Spinal cord (tissue), 10 donors: ENCODE data around the gene NABP1. TPM values are rescaled to one million over a fixed set of nuclear protein-coding genes. Genes with fewer than 3 reads are reported as not detected.
"Not testable (repeated sequence)": the region's sequence is repeated elsewhere in the genome, so short reads cannot be mapped to it uniquely, and the experiment has no call there.

Experiments
- DNase-seq, 6 donors: peaks; one replicate each; pipeline versions ENCODE4 v3.0.0 to v3.0.0-alpha.2; 2013 to 2015; ENCODE audit warnings: low spot score in 6 of 6, low read depth in 4 of 6
- H3K27ac ChIP-seq: one replicate; pipeline ENCODE4 v1.5.1; 2013; ENCODE audit warnings: low read depth, low read length, control low read depth
- H3K27me3 ChIP-seq: one replicate; pipeline ENCODE4 v1.6.1; 2013; ENCODE audit warnings: low read length; ENCODE audit not compliant: control insufficient read depth, insufficient read depth
- H3K36me3 ChIP-seq: one replicate; pipeline ENCODE4 v1.6.1; 2013; ENCODE audit warnings: low read length; ENCODE audit not compliant: control insufficient read depth, insufficient read depth
- H3K4me1 ChIP-seq: one replicate; pipeline ENCODE4 v1.6.1; 2013; ENCODE audit warnings: low read length; ENCODE audit not compliant: control insufficient read depth, insufficient read depth
- H3K4me3 ChIP-seq: one replicate; pipeline ENCODE4 v1.5.1; 2013; ENCODE audit warnings: low read depth, low read length, control low read depth
- H3K9me3 ChIP-seq: one replicate; pipeline ENCODE4 v1.6.1; 2013; ENCODE audit warnings: low read length; ENCODE audit not compliant: control insufficient read depth, insufficient read depth
- WGBS: methylation state at CpG from one replicate; pipeline ENCODE4 v1.1.5; 2013; ENCODE audit warnings: missing lambda C conversion rate; ENCODE audit not compliant: insufficient coverage; 5-methylcytosine and 5-hydroxymethylcytosine counted together
- polyA plus RNA-seq, 2 donors: library from polyadenylated mRNA; unstranded; fragments of 120-200 nt; gene quantifications; one replicate each; pipeline ENCODE4 v1.2.1, GENCODE V29; 2013; ENCODE audit not compliant: insufficient read length in 2 of 2
- total RNA-seq, 2 donors: library from RNA; depleted of rRNA in 1 of 2; stranded (reverse); fragments of 120-200 nt in 1 of 2; fragments of >200 nt in 1 of 2; gene quantifications; one replicate each; pipeline versions ENCODE4 v1.2.3 to v1.2.4, GENCODE V29; 2013 to 2014
- donor health status: healthy.

The NABP1 gene
- total and polyA plus RNA-seq, 4 donors, result 5.1 to 14.0 (median 6.8) TPM

DNA sequence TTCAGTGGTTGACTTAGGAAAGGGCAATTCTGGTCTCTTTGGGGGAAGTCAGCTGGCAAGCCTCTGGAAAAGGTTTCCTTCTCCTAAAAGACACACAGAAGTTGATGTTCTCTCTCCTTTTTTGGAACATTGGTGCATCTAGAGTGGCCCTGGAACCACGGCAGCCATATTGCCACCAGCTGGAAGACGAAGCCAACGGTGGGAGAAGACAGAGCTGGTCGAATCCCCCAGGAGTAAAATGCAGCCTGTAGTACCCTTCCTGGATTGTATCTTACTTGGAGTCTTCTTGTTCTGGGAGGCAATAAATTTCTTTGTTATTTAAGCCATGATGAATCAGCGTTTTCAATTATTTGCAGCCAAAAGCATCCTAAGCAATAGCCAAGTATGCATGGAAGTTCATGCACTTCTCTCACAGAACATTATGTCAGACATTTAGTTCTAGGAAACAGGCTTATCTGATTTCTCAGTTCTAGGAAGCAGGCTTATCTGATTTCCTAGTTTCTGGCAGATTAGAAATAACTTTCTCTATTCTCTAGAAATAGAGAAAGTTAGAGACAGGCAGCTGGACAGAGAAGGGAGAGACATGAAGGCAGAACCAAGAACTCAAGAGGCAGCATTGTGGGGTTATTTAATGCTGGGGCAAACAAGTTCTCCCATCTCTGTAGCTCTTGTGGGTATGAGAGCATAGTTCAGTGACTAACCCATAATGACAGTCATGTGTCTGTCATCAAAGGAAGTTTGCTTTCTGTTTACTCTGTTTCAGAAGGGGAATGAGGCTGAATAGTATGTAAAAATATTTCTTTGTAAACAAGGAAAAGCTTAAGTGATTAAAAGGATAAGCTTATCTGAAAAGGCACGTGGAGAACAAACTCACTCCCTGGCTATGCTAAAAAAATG lies 40.5 kb upstream of the NABP1 start:
- Histone ChIP-seq H3K9me3 (no peaks in the 10 kb centered on the region), H3K27me3 (no peaks in the 10 kb centered on the region), H3K27ac (no peak overlapping the region), H3K4me1 (no peaks in the 10 kb centered on the region), H3K4me3 (no peak overlapping the region), H3K36me3 (no peaks in the 10 kb centered on the region)
- 91% methylated on average over 4 of the region's 6 CpGs for WGBS
- no peak for DNase-seq

DNA sequence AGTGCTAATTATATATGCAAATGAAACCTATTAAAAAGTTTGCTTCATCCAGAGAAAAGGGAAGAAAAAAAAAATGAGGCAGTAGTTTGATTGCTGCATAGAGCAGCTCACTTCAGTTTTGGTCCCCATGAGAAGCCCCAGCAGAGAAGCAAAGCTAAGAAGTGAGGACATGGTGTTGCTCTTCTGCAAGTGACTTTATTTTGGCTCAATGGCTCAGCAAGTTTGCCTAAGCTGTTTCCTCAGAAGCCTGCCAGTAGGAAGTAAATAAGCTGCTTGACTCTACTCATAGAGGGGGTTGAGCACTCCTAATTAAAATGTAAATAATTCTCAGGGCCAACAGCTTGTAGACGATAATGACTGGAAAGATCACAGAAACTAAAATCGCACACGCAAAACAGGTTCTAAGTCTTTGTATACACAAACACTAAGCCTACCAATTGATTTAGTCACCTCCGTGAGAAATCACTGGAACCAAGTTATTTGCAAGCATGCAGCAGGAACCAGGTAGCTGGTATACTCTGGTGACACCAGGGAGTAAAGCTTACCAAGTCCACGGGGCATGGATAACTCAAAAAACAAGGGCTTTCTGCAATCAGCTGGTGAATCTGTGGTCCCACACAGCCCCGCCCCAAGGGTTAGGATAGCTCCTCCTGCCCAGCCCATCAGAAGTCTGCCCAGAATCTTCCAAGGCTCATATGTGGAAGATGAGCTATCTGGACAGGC lies 39.7 kb upstream of the NABP1 start:
- 42% methylated on average over 5 of the region's 6 CpGs for WGBS
- no peak overlapping the region for H3K4me3 ChIP-seq
- H3K36me3 ChIP-seq, result no peaks in the 10 kb centered on the region
- H3K27ac ChIP-seq, result no peak overlapping the region
- H3K27me3 ChIP-seq, result no peaks in the 10 kb centered on the region
- no peaks in the 10 kb centered on the region for H3K4me1 ChIP-seq
- DNase-seq, result peak in 2 of 6 donors; percentile 5 to 55
- no peaks in the 10 kb centered on the region for H3K9me3 ChIP-seq

DNA sequence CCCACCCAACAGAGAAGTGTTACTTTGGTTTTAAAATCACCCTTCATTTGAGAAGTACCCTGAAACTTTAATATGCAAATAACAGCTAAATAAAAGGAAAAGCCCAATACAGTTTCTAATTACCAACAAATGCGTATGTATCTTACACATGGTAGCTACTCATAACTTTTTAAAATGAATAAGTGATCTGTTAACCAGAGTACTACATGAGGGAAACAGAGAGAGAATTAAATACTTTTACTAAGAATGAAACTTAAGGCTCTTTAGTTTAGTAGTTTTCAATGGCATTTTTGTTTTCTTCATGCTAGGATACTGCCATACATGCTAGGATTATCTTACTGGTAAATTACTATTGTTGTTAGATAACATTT lies 39.1 kb upstream of the NABP1 start:
- H3K27me3 ChIP-seq, result no peaks in the 10 kb centered on the region
- no peak overlapping the region for H3K27ac ChIP-seq
- no peaks in the 10 kb centered on the region for H3K4me1 ChIP-seq
- no peaks in the 10 kb centered on the region for H3K36me3 ChIP-seq
- no peaks in the 10 kb centered on the region for H3K9me3 ChIP-seq
- no CpG with 5 or more reads among the region's 1 CpG for WGBS
- H3K4me3 ChIP-seq, result no peak overlapping the region
- no peak for DNase-seq

DNA sequence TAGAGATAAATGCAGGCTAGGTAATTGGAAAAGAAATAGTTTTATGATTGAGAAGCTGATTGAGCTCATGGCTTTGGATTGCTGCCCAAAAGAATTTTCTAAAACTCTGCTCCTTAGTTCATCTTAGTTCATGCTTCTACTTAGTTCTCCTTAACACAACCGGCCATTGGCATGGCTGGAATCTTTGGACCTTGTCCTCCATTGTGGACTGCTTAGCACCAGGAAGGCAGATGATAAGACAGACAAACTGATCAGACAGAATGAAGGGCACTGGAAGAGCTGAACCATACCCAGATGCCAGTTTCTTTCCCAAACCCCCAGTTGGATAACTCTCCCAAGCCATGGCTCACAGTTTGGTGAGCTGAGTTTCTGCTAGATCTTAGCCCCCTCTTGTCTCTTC lies 36.3 kb upstream of the NABP1 start:
- Histone ChIP-seq H3K9me3 (no peaks in the 10 kb centered on the region), H3K27me3 (no peaks in the 10 kb centered on the region), H3K4me1 (no peaks in the 10 kb centered on the region), H3K36me3 (no peaks in the 10 kb centered on the region), H3K4me3 (no peak overlapping the region), H3K27ac (no peak overlapping the region)
- WGBS, result 100% methylated on average over 1 of the region's 1 CpG
- no peak for DNase-seq

DNA sequence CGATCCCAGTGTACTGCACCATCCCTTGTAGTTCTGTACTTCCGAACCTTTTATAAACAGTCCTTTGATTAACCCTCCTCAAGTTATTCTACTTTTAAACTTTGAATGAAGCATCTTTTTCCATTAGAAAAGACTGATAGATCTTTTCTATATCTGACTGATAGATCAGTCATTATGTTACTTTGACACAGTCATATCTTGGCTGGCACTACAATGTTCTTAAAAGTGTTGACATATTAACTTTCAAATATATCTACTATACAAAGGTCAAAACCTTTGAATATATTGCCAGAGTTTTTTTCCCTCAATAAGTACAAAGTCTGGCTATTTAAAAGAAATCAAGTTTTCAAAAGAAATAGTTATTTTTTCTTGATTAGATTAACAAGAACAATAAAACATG lies 35.4 kb upstream of the NABP1 start:
- 89% methylated on average over 1 of the region's 2 CpGs for WGBS
- Histone ChIP-seq H3K4me3 (no peak overlapping the region), H3K9me3 (no peaks in the 10 kb centered on the region), H3K4me1 (no peaks in the 10 kb centered on the region), H3K36me3 (no peaks in the 10 kb centered on the region), H3K27me3 (no peaks in the 10 kb centered on the region), H3K27ac (no peak overlapping the region)
- no peak for DNase-seq

DNA sequence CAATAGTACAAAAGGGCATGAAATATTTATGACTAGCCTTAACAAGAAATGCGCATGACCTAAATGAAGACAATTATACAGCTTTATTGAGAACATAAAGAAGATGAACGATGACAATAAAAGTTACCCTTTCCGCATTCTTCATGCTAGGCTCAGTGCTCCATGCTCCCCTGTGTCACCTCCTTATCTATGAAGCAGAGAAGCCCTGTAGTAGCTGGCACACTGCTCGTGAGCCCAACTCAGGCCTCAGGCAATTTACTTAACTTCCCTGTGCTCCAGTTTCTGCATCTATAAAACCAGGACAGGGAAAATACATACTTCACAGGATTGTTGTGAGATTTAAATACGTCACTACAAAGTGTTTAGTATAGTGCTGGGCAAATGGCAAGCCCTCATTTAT lies 34.5 kb upstream of the NABP1 start:
- no peaks in the 10 kb centered on the region for H3K4me1 ChIP-seq
- H3K27ac ChIP-seq, result no peak overlapping the region
- H3K9me3 ChIP-seq, result no peaks in the 10 kb centered on the region
- 44% methylated on average over 1 of the region's 5 CpGs for WGBS
- no peaks in the 10 kb centered on the region for H3K36me3 ChIP-seq
- no peak overlapping the region for H3K4me3 ChIP-seq
- peak in 2 of 6 donors; percentile 14 to 79 for DNase-seq
- H3K27me3 ChIP-seq, result no peaks in the 10 kb centered on the region

DNA sequence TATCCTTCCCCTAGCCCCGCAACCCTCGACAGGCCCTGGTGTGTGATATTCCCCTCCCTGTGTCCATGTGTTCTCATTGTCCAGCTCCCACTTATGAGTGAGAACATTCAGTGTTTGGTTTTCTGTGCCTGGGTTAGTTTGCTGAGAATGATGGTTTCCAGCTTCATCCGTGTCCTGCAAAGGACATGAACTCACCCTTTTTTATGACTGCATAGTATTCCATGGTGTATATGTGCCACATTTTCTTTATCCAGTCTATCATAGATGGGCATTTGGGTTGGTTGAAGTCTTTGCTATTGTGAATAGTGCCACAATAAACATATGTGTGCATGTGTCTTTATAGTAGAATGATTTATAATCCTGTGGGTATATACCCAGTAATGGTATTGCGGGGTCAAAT lies 33.3 kb upstream of the NABP1 start:
- not testable (repeated sequence) for H3K36me3 ChIP-seq, H3K9me3 ChIP-seq, H3K4me1 ChIP-seq, H3K27ac ChIP-seq, H3K4me3 ChIP-seq, DNase-seq, H3K27me3 ChIP-seq
- WGBS, result no CpG with 5 or more reads among the region's 4 CpGs

DNA sequence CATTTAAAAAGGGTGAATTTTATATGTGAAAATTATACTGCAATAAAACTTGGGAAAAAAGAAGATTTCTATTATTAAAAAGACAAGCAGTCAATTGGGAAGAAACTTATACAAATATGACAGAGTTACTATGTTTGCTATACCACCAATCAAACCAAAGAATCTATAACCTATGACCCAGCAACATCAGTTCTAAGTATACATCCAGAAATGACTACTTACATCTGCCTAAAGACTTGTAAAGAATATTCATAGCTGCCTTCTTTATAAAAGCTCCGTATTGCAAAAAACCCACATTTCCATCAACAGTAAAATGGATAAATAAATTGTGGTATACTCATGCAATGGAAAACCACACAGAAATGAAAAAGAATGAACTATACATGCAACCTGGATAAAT lies 32.9 kb upstream of the NABP1 start:
- Histone ChIP-seq H3K27me3 (no peaks in the 10 kb centered on the region), H3K9me3 (no peaks in the 10 kb centered on the region), H3K36me3 (no peaks in the 10 kb centered on the region), H3K27ac (no peak overlapping the region), H3K4me3 (no peak overlapping the region), H3K4me1 (no peaks in the 10 kb centered on the region)
- no CpG with 5 or more reads among the region's 1 CpG for WGBS
- DNase-seq, result no peak

DNA sequence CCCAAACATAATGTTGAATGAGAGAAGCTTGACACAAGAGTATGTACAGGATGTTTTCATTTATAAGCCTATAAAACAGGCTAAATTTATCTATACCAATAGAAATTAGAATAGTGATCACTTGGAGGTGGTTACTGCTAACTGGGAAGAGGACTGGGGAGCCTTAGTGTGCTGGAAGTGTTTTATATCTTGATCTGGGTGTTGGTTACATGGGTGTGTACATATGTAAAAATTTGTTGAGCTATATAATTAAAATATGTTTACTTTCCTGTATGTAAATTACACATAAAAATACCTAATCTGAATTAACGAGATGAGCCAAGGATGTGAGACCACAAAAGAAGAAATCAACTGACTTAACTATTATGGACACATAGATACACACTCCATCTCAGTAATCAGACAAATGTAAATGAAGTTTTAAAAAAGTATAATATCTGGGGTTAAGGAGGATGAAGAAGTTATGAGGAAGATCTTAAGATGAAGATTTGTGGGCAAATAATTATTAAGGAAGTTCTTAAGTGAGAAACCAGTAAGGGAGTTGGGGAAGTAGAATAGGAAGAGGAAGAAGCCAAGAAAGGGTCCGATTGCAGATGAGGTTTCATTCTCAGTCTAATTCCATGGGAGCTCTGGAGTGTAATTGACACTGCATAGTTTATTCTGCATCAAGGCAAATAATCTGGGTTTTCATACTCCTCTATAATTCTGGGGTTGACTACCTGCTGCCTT lies 32.3 kb upstream of the NABP1 start:
- WGBS, result 67% methylated on average over 1 of the region's 2 CpGs
- Histone ChIP-seq H3K27me3 (no peaks in the 10 kb centered on the region), H3K4me1 (no peaks in the 10 kb centered on the region), H3K27ac (no peak overlapping the region), H3K4me3 (no peak overlapping the region), H3K36me3 (no peaks in the 10 kb centered on the region), H3K9me3 (no peaks in the 10 kb centered on the region)
- no peak for DNase-seq
